Liver (tissue), 3 donors: ENCODE results near the gene RPL29.

Source experiments
- ATF3 ChIP-seq: IDR thresholded peaks from 2 replicates; pipeline ENCODE4 v1.6.1; 2016; ENCODE audit warnings: antibody characterized with exemption
- CTCF ChIP-seq: fragments of 150-350 bp; IDR thresholded peaks from 2 replicates; pipeline ENCODE4 v1.5.1; 2017; ENCODE audit warnings: improper control_type of control experiment, low read depth, low read length; ENCODE audit not compliant: missing input control
- FOXA1 ChIP-seq: IDR thresholded peaks from 2 replicates; pipeline ENCODE4 v1.6.1; 2016; ENCODE audit warnings: antibody characterized with exemption
- FOXA2 ChIP-seq: IDR thresholded peaks from 2 replicates; pipeline ENCODE4 v1.6.1; 2016; ENCODE audit warnings: antibody characterized with exemption
- GABPA ChIP-seq, 2 donors: IDR thresholded peaks in 1 of 2; conservative IDR thresholded peaks in 1 of 2; 2 replicates each; pipeline ENCODE4 v1.6.1; 2016; ENCODE audit warnings: antibody characterized with exemption in 2 of 2, mild to moderate bottlenecking in 1 of 2, moderate library complexity in 1 of 2
- JUND ChIP-seq, 2 donors: IDR thresholded peaks; 2 replicates each; pipeline ENCODE4 v1.6.1; 2016; ENCODE audit warnings: antibody characterized with exemption in 2 of 2
- RAD21 ChIP-seq, 2 donors: IDR thresholded peaks; 2 replicates each; pipeline ENCODE4 v1.6.1; 2016; ENCODE audit warnings: antibody characterized with exemption in 2 of 2, mild to moderate bottlenecking in 2 of 2
- REST ChIP-seq: IDR thresholded peaks from 2 replicates; pipeline ENCODE4 v1.6.1; 2016; ENCODE audit warnings: antibody characterized with exemption, mild to moderate bottlenecking
- RXRA ChIP-seq, 2 donors: IDR thresholded peaks; 2 replicates each; pipeline ENCODE4 v1.6.1; 2017 to 2018; ENCODE audit warnings: antibody characterized with exemption in 2 of 2, mild to moderate bottlenecking in 1 of 2
- SP1 ChIP-seq: IDR thresholded peaks from 2 replicates; pipeline ENCODE4 v1.6.1; 2018; ENCODE audit warnings: antibody characterized with exemption, mild to moderate bottlenecking
- TAF1 ChIP-seq: conservative IDR thresholded peaks from 2 replicates; pipeline ENCODE4 v1.6.1; 2016; ENCODE audit warnings: antibody characterized with exemption, mild to moderate bottlenecking
- YY1 ChIP-seq: IDR thresholded peaks from 2 replicates; pipeline ENCODE4 v1.6.1; 2016; ENCODE audit warnings: antibody characterized with exemption, mild to moderate bottlenecking
- ZBTB33 ChIP-seq: IDR thresholded peaks from 2 replicates; pipeline ENCODE4 v1.6.1; 2016; ENCODE audit warnings: antibody characterized with exemption
- donor health status: healthy.
- donor health status: healthy.

- TF ChIP-seq JUND (IDR thresholded peaks at IDR 0.05) (no peak), CTCF (no peak), SP1 (no peak), YY1 (no peak), GABPA (IDR thresholded peaks at IDR 0.05 in 1 of 2, conservative IDR thresholded peaks at IDR 0.05 in 1 of 2) (no peak), REST (no peak), FOXA1 (no peak), TAF1 (no peak), ZBTB33 (no peak), FOXA2 (no peak), RAD21 (IDR thresholded peaks at IDR 0.05) (no peak), RXRA (IDR thresholded peaks at IDR 0.05) (no peak), ATF3 (no peak)
Measured at GRCh38 chr3:51954713-51955112, 41.0 kb downstream of the RPL29 start.
